Measurements from ENCODE around the gene SMC3.

- TF ChIP-seq POLR2AphosphoS5 (IDR thresholded peaks at IDR 0.05; ENCODE audit: low read depth, low read length) (no peak), POLR2A (IDR thresholded peaks at IDR 0.05; ENCODE audit: low read depth, low read length) (no peak)
These were observed 27.5 kb upstream of the SMC3 start for GRCh38 chr10:110540031-110540430.

Data from GM12892 (cell line).